ENCODE data around the gene MFN2.
A peak's percentile ranks its signal among the peaks of the same experiment; 100 is the strongest.
"Not testable (repeated sequence)": the region's sequence is repeated elsewhere in the genome, so short reads cannot be mapped to it uniquely, and the experiment has no call there.

The MFN2 gene

DNA sequence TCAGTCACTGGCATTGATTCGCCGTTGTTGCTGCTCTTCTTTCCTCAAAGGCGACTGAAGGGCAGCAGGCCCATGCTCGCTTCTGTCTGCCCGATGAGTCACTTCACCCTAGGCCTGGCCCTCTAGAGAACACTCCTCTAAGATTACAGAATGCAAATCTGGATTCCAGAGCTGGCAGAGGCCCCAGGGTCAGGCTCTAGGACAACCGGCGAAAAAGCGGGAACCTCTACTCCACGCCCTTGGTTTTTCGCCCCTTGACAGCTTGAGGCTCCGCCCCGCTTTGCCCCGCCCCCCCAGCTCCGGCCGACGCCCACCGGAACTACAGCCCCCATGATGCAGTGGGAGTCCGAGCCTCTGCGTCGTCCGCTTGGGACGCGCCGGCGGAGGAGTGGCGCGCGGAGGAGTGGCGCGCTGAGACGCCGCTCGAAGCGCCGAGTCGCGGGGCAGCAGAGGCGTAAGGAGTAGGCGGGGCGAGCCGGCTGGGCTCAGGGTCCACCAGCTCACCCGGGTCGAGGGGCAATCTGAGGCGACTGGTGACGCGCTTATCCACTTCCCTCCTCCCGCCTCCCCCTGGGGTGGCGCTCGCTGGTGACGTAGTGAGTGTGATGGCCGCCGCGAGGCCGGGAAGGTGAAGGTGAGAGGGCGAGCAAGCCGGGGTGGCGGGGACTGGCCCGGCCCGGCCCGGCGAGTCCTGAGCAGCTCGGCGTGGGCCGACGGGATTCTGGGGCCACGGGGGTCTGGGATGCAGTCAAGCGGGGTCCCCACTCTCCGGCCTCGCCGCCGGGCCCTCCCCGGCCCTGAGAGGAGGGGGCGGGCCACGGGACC is at the start of gene MFN2:
MFN2 (plus strand) TSS at position 594 of the 825 bp plus-strand sequence. CDS start 8,725 bp downstream, outside the sequence.
- in situ Hi-C loops (cut with HindIII; ENCODE audit: low pct_ligation_motif_present, low pct_unique_long_range_greater_than_20kb, low sequenced_read_pairs): no loop called here

DNA sequence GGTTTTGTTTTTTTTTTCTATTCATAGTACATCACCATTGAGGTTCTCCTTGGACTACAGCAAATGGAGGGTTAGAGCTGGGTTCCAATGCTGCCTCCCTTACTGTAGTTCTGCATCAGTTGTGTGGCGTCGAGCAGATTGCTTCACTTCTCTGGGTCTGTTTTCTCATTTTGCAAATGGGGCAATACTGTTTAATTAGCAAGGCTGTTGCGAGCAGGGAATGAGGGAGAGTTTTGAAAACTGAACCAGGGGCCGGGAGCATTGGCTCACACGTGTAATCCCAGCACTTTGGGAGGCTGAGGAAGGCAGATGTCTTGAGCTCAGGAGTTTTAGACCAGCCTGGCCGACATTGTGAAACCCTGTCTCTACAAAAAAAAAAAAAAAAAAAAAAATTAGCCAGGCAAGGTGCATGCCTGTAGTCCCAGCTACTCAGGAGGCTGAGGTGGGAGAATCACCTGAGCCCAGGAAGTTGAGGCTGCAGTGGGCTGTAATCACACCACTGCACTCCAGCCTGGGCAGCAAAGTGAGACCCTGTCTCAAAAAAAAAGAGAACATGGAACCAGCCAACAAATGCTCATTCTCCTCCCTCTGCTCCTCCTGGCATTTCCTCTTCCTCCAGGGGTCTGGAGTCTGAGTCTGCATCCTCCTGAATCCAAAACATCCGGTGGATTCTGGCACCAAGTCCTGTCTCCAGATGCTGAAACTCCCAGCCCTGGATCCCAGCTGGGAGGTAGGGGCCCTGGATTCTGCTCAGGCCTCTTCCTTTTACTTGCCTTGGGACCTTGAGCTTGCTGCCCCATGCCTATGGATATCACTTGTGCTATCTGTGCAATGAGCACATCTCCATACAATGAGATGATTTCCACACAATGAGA is 49.4 kb upstream of the MFN2 start:
- in situ Hi-C loops (cut with HindIII; ENCODE audit: low pct_ligation_motif_present, low pct_unique_long_range_greater_than_20kb, low sequenced_read_pairs): no loop called here
- no peak for DNase-seq

More for the DNA sequence above, at the start of gene MFN2:
- peak; percentile 95 for DNase-seq

DNA sequence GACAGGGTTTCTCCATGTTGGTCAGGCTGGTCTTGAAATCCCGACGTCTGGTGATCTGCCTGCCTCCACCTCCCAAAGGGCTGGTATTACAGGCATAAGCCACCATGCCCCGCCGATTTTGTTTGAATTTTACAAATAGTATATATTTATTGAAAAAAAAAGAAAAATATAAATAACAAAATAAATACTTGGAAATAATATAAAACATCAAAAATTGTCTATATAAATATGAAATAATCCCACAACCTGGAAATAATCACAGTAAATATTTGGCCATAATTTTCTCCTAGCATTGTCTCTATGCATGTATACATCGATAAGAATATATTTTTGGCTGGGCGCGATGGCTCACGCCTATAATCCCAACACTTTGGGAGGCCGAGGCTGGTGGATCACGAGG is 48.4 kb upstream of the MFN2 start:
- in situ Hi-C loops (cut with HindIII; ENCODE audit: low pct_ligation_motif_present, low pct_unique_long_range_greater_than_20kb, low sequenced_read_pairs): no loop called here
- DNase-seq: no peak

DNA sequence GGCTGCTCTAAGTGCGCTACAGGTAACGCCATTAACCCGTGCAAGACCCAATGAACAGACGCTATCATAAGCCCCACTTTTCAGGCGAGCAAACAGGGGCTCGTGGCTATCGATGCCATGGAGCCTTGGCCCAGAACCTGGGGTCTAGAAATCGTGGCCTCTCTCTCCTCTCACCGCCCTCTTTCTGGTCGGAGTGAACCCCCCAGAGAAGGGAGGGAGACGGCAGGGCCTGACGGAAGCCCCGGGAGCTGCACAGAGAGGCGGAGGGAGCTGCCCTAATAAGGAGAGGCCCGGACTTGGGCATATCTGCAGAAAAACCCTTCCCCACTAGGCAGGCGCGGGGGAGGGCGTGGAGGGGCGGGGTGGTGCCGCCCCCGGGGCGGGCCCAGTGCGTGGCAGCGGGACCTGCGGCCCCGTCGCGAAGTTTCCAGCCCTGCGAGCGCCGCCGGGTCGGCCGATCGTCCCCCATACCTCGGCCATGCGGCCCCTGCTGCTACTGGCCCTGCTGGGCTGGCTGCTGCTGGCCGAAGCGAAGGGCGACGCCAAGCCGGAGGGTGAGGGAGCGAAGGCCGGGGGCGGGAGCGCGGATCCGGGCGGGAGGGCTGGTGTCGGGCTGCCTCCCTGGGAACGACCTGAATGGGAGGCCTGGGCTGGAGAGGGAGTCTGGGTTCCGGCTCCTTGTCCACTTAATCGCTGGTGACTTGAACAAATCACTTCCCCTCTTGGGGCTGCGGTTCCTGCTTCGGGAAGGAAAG is 45.8 kb upstream of the MFN2 start, which contains the start of gene PLOD1:
PLOD1 (plus strand) TSS at position 416 of the 755 bp plus-strand sequence; CDS start at position 479, 63 bp downstream.
- peak; percentile 82 for DNase-seq
- in situ Hi-C loops (cut with HindIII; ENCODE audit: low pct_ligation_motif_present, low pct_unique_long_range_greater_than_20kb, low sequenced_read_pairs): no loop called here

DNA sequence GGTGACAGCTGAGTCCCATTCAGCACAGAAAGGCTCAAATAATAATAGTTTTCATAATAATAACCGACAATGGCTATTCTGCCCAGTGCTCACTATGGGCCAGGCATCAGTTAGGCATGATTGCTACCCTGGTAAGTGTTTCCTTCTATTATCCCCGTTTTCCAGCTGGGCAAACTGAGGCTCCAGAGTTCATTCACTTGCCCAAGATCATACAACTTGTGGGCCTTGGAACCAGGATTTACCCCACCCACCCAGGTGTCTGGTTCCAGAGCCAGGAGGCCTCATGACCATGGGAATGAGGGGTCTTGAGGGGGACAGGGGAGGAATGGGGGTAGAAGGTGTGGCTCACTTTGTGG is 45.2 kb upstream of the MFN2 start:
- in situ Hi-C loops (cut with HindIII; ENCODE audit: low pct_ligation_motif_present, low pct_unique_long_range_greater_than_20kb, low sequenced_read_pairs): no loop called here
- DNase-seq: no peak

DNA sequence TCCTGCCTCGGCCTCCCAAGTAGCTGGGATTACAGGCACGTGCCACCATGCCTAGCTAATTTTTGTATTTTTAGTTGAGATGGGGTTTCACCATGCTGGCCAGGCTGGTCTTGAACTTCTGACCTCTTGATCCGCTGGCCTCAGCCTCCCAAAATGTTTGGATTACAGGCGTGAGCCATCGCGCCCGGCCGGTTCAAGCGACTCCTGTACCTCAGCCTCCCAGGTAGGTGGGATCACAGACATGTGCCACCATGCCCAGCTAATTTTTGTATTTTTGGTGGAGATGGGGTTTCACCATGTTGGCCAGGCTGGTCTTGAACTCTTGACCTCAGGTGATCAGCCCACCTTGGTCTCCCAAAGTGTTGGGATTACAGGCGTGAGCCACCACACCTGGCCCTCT is 44.5 kb upstream of the MFN2 start:
- in situ Hi-C loops (cut with HindIII; ENCODE audit: low pct_ligation_motif_present, low pct_unique_long_range_greater_than_20kb, low sequenced_read_pairs); DNase-seq: not testable (repeated sequence)

DNA sequence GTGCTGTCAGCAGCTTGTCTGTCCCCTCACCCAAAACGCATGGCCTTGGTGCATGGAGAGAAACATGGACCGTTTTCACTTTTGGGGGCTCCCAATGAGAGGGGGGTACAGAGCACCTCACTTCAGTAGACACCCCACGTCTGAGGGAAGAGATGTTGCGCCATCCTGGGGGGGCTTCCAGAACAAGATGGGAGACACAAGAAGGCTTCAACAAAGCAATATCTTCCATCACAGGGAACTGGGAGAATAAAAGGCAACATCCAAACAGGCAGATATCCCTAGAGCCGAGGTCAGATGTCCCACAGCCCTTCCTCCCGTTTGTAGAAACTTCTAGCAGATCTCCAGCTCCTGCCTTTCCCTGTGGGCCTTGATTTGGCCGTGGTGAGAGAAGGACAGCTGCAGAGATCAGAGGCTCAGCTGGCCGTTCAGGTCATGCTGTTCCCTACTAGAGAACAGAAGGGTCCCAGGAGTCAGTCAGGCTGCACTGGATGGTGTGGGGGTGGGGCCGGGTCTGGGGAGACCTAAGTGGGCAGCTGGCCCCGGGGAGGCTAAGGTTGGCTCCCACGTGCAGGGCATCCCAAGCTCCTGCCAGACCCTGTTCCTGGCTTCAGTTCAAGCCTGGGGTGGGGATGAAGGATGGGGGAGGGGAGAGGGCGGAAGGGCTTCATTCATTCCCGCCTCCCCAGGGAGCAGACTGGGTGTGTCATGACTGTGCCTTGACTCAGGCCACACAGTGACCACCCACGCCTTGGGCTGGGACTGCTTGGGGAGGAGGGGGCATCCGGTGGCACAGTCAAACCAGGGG is 41.3 kb upstream of the MFN2 start:
- in situ Hi-C loops (cut with HindIII; ENCODE audit: low pct_ligation_motif_present, low pct_unique_long_range_greater_than_20kb, low sequenced_read_pairs): no loop called here
- DNase-seq: no peak

DNA sequence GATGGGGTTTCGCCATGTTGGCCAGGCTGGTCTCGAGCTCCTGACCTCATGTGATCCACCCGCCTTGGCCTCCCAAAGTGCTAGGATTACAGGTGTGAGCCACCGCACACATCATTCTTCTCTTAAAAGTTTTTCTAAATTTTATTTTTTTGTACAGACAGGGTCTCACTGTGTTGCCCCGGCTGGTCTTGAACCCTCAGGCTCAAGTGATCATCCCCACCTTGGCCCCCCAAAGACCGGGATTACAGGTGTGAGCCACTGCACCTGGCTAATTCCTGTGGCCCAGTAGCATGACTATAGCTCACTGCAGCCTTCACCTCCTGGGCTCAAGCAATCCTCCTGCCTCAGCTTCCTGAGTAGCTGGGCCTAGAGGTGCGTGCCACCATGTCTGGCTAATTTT is 40.5 kb upstream of the MFN2 start:
- in situ Hi-C loops (cut with HindIII; ENCODE audit: low pct_ligation_motif_present, low pct_unique_long_range_greater_than_20kb, low sequenced_read_pairs); DNase-seq: not testable (repeated sequence)

DNA sequence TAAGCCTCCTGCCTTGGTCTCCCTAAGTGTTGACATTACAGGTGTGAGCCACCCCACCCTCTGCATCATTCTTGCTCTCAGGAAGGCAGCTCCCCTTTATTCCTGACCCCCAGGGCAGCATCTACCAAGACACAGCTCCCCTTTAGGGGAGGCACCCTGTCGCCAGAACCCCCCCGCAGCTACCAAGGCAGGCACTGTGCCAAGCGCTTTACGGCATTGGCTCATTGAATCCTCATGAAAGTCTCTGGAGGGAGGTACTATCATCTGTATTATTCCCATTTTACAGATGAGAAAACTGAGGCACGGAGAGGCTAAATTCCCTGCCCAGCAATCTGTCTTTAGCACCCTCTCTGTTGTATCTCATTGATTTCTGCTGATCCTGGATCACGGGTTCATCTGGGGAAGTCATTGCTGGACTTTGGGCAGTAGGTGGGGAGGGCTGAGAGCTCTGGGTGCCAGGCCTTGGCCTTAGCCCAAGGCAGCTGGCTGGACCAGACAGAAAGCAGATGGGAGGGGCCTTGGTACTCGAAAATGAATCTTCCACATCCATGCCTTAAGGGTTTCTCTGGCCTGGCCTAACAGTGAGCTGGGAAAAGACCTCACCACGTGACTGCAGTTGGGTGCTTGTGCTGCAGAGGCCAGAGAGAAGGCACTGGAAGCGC is 39.9 kb upstream of the MFN2 start:
- DNase-seq: no peak
- in situ Hi-C loops (cut with HindIII; ENCODE audit: low pct_ligation_motif_present, low pct_unique_long_range_greater_than_20kb, low sequenced_read_pairs): no loop called here

DNA sequence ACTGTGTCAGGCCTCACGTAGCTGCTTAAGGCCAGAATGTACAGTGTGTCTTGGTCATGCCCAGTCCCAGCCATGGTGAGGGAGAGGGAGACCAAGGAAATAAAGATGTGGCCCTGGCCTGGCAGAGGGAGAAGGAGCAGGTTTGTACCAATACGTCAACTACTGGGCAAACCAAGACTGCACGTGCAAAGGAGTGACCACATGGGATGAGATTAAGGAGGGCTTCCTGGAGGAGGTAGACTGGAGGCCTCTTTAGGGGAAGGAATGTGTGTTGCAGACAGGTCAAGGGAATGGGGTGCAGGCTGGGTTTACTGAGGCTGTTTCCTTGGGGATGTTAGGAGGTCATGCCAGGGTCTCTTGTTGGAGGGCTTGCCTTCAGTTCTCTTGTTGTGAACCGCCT is 38.0 kb upstream of the MFN2 start:
- no peak for DNase-seq
- in situ Hi-C loops (cut with HindIII; ENCODE audit: low pct_ligation_motif_present, low pct_unique_long_range_greater_than_20kb, low sequenced_read_pairs): no loop called here

DNA sequence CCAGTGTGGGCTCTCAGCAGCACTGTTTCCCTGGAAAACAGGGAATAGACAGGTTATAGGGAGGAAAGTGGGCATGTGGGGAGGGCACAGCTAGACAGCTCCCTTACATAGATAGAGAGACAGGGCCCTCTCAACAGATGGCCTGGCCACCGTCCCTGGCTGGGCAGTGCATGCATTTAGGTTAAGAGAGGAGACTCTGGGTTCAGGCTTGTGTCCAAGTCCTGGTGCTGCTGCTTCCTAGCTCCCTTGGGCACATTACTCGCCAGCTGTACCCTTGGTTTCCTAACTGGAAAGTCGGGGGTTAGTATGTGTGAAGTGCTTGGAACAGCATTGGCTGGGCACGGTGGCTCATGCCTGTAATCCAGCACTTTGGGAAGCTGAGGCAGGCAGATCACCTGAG is 36.6 kb upstream of the MFN2 start:
- DNase-seq: no peak
- in situ Hi-C loops (cut with HindIII; ENCODE audit: low pct_ligation_motif_present, low pct_unique_long_range_greater_than_20kb, low sequenced_read_pairs): no loop called here

DNA sequence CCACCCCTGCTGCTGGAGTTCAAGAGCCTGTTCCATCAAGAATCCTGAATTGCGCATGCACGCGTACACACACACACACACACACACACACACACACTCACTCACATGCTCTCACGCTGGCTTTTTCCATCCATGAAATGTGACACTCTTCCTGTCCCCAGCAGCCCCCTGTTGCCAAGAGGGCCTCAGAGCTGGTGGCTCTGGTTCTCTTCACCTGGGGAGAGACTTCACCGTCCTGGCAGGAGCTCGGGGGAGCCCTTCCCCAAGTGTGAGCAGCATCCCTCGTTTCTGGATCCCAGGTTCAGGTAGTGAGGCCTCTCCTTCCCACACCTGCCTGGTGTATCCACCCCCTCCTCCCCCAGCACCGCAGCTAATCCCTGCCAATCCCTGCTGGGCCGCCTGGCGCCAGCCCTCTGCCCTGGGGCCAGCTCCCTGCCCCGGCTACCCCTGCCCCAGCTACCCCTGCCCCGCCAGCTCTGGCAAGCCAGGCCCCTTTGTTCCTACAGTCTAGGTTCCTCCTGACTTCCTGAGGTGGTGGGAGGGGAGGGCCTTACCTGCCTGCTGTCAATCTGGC is 35.8 kb upstream of the MFN2 start:
- no peak for DNase-seq
- in situ Hi-C loops (cut with HindIII; ENCODE audit: low pct_ligation_motif_present, low pct_unique_long_range_greater_than_20kb, low sequenced_read_pairs): no loop called here

DNA sequence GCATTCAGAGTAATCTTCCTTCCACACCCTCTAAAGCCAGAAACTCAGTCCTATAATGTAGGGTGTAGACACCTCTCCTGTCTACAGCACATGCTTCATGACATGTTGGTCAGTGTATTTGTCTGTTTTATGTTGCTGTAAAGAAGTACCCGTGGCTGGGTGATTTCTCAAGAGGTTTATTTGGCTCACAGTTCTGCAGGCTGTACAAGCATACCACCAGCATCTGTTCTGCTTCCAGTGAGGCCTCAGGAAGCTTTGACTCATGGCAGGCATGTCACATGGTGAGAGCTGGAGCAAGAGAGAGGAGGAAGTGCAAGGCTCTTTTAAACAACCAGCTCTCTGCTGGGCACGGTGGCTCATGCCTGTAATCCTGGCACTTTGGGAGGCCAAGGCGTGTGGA is 33.6 kb upstream of the MFN2 start:
- in situ Hi-C loops (cut with HindIII; ENCODE audit: low pct_ligation_motif_present, low pct_unique_long_range_greater_than_20kb, low sequenced_read_pairs): no loop called here

DNA sequence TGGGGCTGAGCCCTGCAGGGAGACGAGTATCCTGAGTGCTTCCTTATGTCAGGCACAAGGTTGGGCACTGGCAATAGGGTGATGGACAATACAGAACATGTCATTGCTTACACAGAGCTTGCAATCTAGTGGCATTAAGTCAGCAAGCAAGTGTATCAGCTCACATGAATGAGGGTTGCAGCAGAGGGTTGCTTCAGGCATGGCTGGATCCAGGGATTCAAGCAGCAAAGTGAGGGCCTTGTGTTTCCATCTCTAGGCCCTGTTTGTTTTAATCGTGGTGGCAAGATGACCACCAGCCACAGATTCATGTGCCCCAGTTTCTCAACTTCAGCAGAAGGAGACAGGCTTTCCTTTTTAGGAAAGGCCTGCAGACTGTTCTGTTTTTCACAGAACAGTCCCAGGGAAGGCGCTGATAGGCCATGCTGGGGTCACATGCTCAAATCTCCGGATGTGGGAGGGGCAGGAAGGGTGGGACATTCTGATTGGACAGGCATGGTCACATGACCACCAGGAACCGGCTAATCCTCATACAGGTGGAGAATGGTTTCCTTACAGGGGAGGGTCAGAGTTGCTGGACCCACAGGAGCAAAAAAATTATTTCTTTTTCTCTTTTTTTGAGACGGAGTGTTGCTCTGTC is 31.3 kb upstream of the MFN2 start:
- DNase-seq: no peak
- in situ Hi-C loops (cut with HindIII; ENCODE audit: low pct_ligation_motif_present, low pct_unique_long_range_greater_than_20kb, low sequenced_read_pairs): no loop called here

More for the DNA sequence above, 33.6 kb upstream of the MFN2 start:
- no peak for DNase-seq

DNA sequence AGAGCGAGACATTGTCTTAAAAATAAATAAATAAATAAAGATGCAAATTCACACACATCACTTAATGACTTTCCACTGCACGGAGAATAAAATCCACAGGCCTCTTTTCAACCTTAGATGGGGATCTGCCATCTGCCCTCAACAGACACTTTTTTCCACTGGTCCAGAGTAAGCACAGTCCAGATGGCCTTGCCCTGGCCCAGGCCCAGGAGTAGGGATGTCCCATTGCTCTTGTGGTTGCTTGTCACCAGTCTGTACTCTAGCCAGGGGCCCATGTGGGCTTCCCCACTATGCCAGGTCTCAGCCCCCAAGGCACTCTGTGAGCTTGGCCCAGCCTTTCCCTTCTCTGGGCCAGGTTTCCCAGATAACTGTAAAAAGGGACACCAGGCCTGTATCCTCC is 28.3 kb upstream of the MFN2 start:
- no peak for DNase-seq
- in situ Hi-C loops (cut with HindIII; ENCODE audit: low pct_ligation_motif_present, low pct_unique_long_range_greater_than_20kb, low sequenced_read_pairs): no loop called here

DNA sequence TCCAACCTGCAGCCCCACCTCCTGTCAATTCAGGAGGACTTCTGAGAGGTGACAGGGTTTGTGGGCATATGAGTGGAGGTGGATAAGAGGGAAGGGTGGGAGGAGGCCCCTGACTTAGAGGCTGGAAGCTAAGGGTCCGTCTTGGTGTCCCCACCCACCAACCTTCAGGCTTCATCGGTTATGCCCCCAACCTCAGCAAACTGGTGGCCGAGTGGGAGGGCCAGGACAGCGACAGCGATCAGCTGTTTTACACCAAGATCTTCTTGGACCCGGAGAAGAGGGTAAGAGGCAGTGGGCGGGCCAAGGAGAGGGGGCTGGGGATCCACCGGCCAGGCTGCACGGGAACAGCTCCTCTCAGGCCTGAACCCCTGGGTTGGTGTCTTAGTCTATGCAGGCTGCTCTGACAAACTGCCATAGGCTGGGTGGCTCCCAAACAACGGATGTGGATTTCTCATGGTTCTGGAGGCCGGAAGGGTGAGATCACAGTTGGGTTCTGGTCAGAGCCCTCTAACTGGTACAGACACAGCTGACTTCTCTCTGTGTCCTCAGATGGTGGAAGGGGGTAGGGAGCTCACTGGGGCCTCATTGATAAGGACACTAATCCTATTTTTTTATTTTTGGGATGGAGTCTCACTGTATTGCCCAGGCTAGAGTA is 27.7 kb upstream of the MFN2 start:
- in situ Hi-C loops (cut with HindIII; ENCODE audit: low pct_ligation_motif_present, low pct_unique_long_range_greater_than_20kb, low sequenced_read_pairs): no loop called here
- DNase-seq: no peak

Data from ACHN (cell line).